Dedifferentiated amniotic fluid mesenchymal stem cell (primary cell): ENCODE measurements around the gene STIM1.
A peak's percentile ranks its signal among the peaks of the same experiment; 100 is the strongest.
"Not testable (repeated sequence)": the region's sequence is repeated elsewhere in the genome, so short reads cannot be mapped to it uniquely, and the experiment has no call there.

Experiments used
- DNase-seq: peaks from one replicate; pipeline ENCODE4 v3.0.0-alpha.2; 2016; ENCODE audit errors: extremely low spot score

STIM1 gene

GRCh38 chr11:3854977-3855807, at the start of gene STIM1:
Gene STIM1, plus strand, starts transcription at chr11:3855664. Its CDS starts 607 bp downstream, at chr11:3856271.
- DNase-seq, result peak; percentile 93

- no peak for DNase-seq
Observed at GRCh38 chr11:3807909-3808860, 47.3 kb upstream of the STIM1 start, which contains the start of gene PGAP2. Gene PGAP2, plus strand, starts transcription at chr11:3808560. Its CDS starts 2,700 bp downstream, at chr11:3811260.

GRCh38 chr11:3808861-3809623, 46.4 kb upstream of the STIM1 start:
- no peak for DNase-seq

- no peak for DNase-seq
Observed at GRCh38 chr11:3809624-3809928, 45.9 kb upstream of the STIM1 start.

- no peak for DNase-seq
Observed at GRCh38 chr11:3810446-3810845, 45.0 kb upstream of the STIM1 start.

GRCh38 chr11:3810951-3811350, 44.5 kb upstream of the STIM1 start:
- no peak for DNase-seq

GRCh38 chr11:3814832-3815231, 40.6 kb upstream of the STIM1 start:
- DNase-seq, result not testable (repeated sequence)

- DNase-seq, result no peak
Observed at GRCh38 chr11:3815845-3816244, 39.6 kb upstream of the STIM1 start.

- DNase-seq, result no peak
Observed at GRCh38 chr11:3816673-3817072, 38.8 kb upstream of the STIM1 start.

GRCh38 chr11:3817181-3817800, 38.2 kb upstream of the STIM1 start:
- no peak for DNase-seq

- DNase-seq, result no peak
Observed at GRCh38 chr11:3820971-3821370, 34.5 kb upstream of the STIM1 start.

GRCh38 chr11:3822312-3822711, 33.2 kb upstream of the STIM1 start:
- no peak for DNase-seq

- peak; percentile 55 for DNase-seq
Observed at GRCh38 chr11:3823303-3823702, 32.2 kb upstream of the STIM1 start.

- DNase-seq, result no peak
Observed at GRCh38 chr11:3823762-3824506, 31.5 kb upstream of the STIM1 start.

GRCh38 chr11:3824714-3825472, 30.6 kb upstream of the STIM1 start:
- DNase-seq, result no peak

GRCh38 chr11:3825473-3826154, 29.9 kb upstream of the STIM1 start:
- no peak for DNase-seq

- no peak for DNase-seq
Observed at GRCh38 chr11:3826721-3827120, 28.7 kb upstream of the STIM1 start.

GRCh38 chr11:3827434-3828186, 27.9 kb upstream of the STIM1 start:
- DNase-seq, result no peak

- no peak for DNase-seq
Observed at GRCh38 chr11:3830088-3830487, 25.4 kb upstream of the STIM1 start.
